Neural cell (in vitro differentiated cells): ENCODE measurements around the gene FAM151B. TPM values are rescaled to one million over a fixed set of nuclear protein-coding genes. Genes with fewer than 3 reads are reported as not detected.

Experiments used
- H2AFZ ChIP-seq: fragments of 200-600, 300-800 bp; sonication (generic), shearing (Covaris generic); 2 replicates; pipeline ENCODE4 v1.6.0; 2014; ENCODE audit warnings: low read depth, mild to moderate bottlenecking, antibody characterized with exemption, low read length, moderate library complexity
- H3F3A ChIP-seq: fragments of 200-600 bp; shearing (Covaris generic); 2 replicates; pipeline ENCODE4 v1.6.1; 2016; ENCODE audit warnings: mild to moderate bottlenecking, moderate library complexity, mixed read lengths, antibody characterized with exemption, low read length; ENCODE audit not compliant: insufficient read depth, poor library complexity, severe bottlenecking
- H3K27ac ChIP-seq: fragments of 200-600, 300-800 bp; sonication (generic), shearing (Covaris generic); 2 replicates; pipeline ENCODE4 v1.5.1; 2014; ENCODE audit warnings: mild to moderate bottlenecking, low read length, moderate library complexity
- H3K27me3 ChIP-seq: fragments of 300-800, 200-600 bp; sonication (generic), shearing (Covaris generic); 2 replicates; pipeline ENCODE4 v1.6.0; 2014; ENCODE audit warnings: mild to moderate bottlenecking, low read depth, low read length, moderate library complexity; ENCODE audit not compliant: insufficient read depth
- H3K36me3 ChIP-seq: fragments of 300-800, 200-600 bp; sonication (generic), shearing (Covaris generic); 2 replicates; pipeline ENCODE4 v1.5.1; 2014; ENCODE audit warnings: mild to moderate bottlenecking, antibody characterized with exemption, low read length, moderate library complexity; ENCODE audit not compliant: insufficient read depth
- H3K4me2 ChIP-seq: fragments of 300-800, 200-600 bp; sonication (generic), shearing (Covaris generic); 2 replicates; pipeline ENCODE4 v1.6.0; 2014; ENCODE audit warnings: mild to moderate bottlenecking, low read length
- H3K4me3 ChIP-seq: fragments of 300-800, 200-600 bp; sonication (generic), shearing (Covaris generic); 2 replicates; pipeline ENCODE4 v1.5.1; 2014; ENCODE audit warnings: mild to moderate bottlenecking, low read length, moderate library complexity
- H3K79me2 ChIP-seq: fragments of 200-600 bp; shearing (Covaris generic); replicated peaks from 2 replicates; pipeline ENCODE4 v1.6.0; 2014; ENCODE audit warnings: mild to moderate bottlenecking, low read length, moderate library complexity; ENCODE audit not compliant: insufficient read depth
- H3K9ac ChIP-seq: fragments of 300-800, 200-600 bp; sonication (generic), shearing (Covaris generic); 2 replicates; pipeline ENCODE4 v1.6.1; 2016; ENCODE audit warnings: mild to moderate bottlenecking, low read length, mixed read lengths
- H3K9me2 ChIP-seq: fragments of 200-600 bp; shearing (Covaris generic); 2 replicates; pipeline ENCODE4 v1.6.1; 2016; ENCODE audit warnings: mild to moderate bottlenecking, low read length, mixed read lengths; ENCODE audit not compliant: insufficient read depth
- H3K9me3 ChIP-seq: fragments of 200-600, 300-800 bp; sonication (generic), shearing (Covaris generic); 2 replicates; pipeline ENCODE4 v1.6.1; 2016; ENCODE audit warnings: mild to moderate bottlenecking, mixed run types, low read length, moderate library complexity, mixed read lengths
- H4K20me1 ChIP-seq: fragments of 200-600 bp; shearing (Covaris generic); 2 replicates; pipeline ENCODE4 v1.6.1; 2016; ENCODE audit warnings: mild to moderate bottlenecking, mixed run types; ENCODE audit not compliant: insufficient read depth
- EP300 ChIP-seq: fragments of 450-650 bp; conservative IDR thresholded peaks from 2 replicates; pipeline ENCODE4 v1.6.1; 2014; ENCODE audit warnings: antibody characterized with exemption, mild to moderate bottlenecking, moderate library complexity; ENCODE audit not compliant: poor library complexity, severe bottlenecking
- EZH2 ChIP-seq: fragments of 200-600, 300-800 bp; shearing (Covaris generic), sonication (generic); IDR thresholded peaks from 2 replicates; pipeline ENCODE4 v1.6.1; 2014; ENCODE audit warnings: antibody characterized with exemption, low read length, borderline replicate concordance, mild to moderate bottlenecking; ENCODE audit not compliant: insufficient read depth, poor library complexity, severe bottlenecking
- MXI1 ChIP-seq: fragments of 450-650 bp; conservative IDR thresholded peaks from 2 replicates; pipeline ENCODE4 v1.6.1; 2014; ENCODE audit warnings: antibody characterized with exemption, mild to moderate bottlenecking; ENCODE audit not compliant: poor library complexity, severe bottlenecking
- POLR2AphosphoS5 ChIP-seq: IDR thresholded peaks from 2 replicates; pipeline ENCODE4 v1.6.1; 2012
- RAD21 ChIP-seq: fragments of 450-650 bp; conservative IDR thresholded peaks from 2 replicates; pipeline ENCODE4 v1.6.1; 2014; ENCODE audit warnings: antibody characterized with exemption, mild to moderate bottlenecking, moderate library complexity
- SMC3 ChIP-seq: fragments of 450-650 bp; conservative IDR thresholded peaks from 2 replicates; pipeline ENCODE4 v1.6.1; 2014; ENCODE audit warnings: antibody characterized with exemption, mild to moderate bottlenecking, moderate library complexity; ENCODE audit not compliant: poor library complexity
- TAF1 ChIP-seq: IDR thresholded peaks from 2 replicates; pipeline ENCODE4 v1.6.1; 2012; ENCODE audit warnings: low read depth
- polyA plus RNA-seq: library from polyadenylated mRNA; depleted of rRNA; stranded (reverse); fragments of >200 nt; gene quantifications from 2 replicates; pipeline ENCODE4 v1.2.3, GENCODE V29; 2014
- TF ChIP-seq, protein P1 (sequence below): IDR thresholded peaks from 2 replicates; pipeline ENCODE4 v1.6.1; 2012; ENCODE audit warnings: borderline replicate concordance
- TF ChIP-seq, protein P2 (sequence below): fragments of 450-650 bp; IDR thresholded peaks from 2 replicates; pipeline ENCODE4 v1.5.1; 2014; ENCODE audit warnings: antibody characterized with exemption, mild to moderate bottlenecking, moderate library complexity; ENCODE audit not compliant: poor library complexity, severe bottlenecking

FAM151B gene
- polyA plus RNA-seq, 1 donor from 2014 or later, result 3.3 TPM

DNA sequence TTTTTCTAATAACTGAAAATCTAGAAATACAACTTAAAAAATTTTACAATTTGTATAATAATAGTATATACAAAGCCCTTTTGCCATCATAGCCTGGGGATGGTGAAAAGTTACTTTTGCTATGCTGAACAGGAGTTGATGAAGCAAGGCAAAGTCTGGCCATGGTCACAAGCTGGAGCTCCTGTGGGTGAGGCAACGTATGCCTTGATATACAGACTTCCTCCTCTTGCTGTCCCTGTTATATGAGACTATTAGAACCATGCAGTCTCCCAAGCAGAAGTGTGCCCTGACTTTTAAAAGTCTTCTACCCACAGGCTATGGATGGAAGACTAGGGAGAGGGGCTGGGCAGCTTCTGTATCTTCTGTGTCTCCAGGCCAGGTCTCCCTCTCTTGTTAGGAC, 15.7 kb downstream of the FAM151B start:
- Histone ChIP-seq H2AFZ (no peak overlapping the region), H4K20me1 (no peaks in the 10 kb centered on the region), H3K27ac (no peak overlapping the region), H3K4me2 (no peak overlapping the region), H3K9me2 (no peaks in the 10 kb centered on the region), H3K36me3 (no peaks in the 10 kb centered on the region), H3K4me3 (no peak overlapping the region), H3K79me2 (no peaks in the 10 kb centered on the region), H3K9ac (no peak overlapping the region), H3F3A (no peaks in the 10 kb centered on the region), H3K27me3 (no peaks in the 10 kb centered on the region), H3K9me3 (no peaks in the 10 kb centered on the region)
- TF ChIP-seq SMC3 (no peak), MXI1 (no peak), RAD21 (no peak), EZH2 (no peak), TAF1 (no peak)

DNA sequence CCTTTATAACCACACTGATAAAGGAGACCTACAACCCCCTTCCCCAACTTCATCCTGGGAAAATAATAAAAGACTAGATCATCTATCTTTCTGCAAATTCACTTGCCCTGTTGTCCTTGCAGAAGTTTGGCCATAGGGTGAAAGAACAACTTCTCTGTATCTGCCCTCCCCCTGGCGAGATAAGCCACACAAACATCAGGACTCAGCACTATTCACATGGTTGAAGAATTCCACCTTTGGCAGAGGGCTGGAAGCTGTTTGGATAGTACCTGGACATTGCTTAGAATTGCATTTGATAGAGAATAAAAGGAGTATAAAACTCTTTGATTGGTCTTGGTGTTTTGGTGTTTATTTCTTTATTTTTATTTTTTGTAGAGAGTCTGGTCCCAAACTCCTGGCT, 16.9 kb downstream of the FAM151B start:
- TF ChIP-seq RAD21 (no peak), POLR2AphosphoS5 (no peak), EZH2 (no peak), SMC3 (no peak), MXI1 (no peak), TAF1 (no peak), EP300 (no peak)
- TF ChIP-seq, protein P1, sequence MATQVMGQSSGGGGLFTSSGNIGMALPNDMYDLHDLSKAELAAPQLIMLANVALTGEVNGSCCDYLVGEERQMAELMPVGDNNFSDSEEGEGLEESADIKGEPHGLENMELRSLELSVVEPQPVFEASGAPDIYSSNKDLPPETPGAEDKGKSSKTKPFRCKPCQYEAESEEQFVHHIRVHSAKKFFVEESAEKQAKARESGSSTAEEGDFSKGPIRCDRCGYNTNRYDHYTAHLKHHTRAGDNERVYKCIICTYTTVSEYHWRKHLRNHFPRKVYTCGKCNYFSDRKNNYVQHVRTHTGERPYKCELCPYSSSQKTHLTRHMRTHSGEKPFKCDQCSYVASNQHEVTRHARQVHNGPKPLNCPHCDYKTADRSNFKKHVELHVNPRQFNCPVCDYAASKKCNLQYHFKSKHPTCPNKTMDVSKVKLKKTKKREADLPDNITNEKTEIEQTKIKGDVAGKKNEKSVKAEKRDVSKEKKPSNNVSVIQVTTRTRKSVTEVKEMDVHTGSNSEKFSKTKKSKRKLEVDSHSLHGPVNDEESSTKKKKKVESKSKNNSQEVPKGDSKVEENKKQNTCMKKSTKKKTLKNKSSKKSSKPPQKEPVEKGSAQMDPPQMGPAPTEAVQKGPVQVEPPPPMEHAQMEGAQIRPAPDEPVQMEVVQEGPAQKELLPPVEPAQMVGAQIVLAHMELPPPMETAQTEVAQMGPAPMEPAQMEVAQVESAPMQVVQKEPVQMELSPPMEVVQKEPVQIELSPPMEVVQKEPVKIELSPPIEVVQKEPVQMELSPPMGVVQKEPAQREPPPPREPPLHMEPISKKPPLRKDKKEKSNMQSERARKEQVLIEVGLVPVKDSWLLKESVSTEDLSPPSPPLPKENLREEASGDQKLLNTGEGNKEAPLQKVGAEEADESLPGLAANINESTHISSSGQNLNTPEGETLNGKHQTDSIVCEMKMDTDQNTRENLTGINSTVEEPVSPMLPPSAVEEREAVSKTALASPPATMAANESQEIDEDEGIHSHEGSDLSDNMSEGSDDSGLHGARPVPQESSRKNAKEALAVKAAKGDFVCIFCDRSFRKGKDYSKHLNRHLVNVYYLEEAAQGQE, result no peak
- TF ChIP-seq, protein P2, sequence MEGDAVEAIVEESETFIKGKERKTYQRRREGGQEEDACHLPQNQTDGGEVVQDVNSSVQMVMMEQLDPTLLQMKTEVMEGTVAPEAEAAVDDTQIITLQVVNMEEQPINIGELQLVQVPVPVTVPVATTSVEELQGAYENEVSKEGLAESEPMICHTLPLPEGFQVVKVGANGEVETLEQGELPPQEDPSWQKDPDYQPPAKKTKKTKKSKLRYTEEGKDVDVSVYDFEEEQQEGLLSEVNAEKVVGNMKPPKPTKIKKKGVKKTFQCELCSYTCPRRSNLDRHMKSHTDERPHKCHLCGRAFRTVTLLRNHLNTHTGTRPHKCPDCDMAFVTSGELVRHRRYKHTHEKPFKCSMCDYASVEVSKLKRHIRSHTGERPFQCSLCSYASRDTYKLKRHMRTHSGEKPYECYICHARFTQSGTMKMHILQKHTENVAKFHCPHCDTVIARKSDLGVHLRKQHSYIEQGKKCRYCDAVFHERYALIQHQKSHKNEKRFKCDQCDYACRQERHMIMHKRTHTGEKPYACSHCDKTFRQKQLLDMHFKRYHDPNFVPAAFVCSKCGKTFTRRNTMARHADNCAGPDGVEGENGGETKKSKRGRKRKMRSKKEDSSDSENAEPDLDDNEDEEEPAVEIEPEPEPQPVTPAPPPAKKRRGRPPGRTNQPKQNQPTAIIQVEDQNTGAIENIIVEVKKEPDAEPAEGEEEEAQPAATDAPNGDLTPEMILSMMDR, result no peak
- H3K4me3 ChIP-seq, result no peak overlapping the region
- no peaks in the 10 kb centered on the region for H3K36me3 ChIP-seq
- H4K20me1 ChIP-seq, result no peaks in the 10 kb centered on the region
- no peaks in the 10 kb centered on the region for H3K27me3 ChIP-seq
- H3K9me3 ChIP-seq, result no peaks in the 10 kb centered on the region
- H3K9me2 ChIP-seq, result no peaks in the 10 kb centered on the region
- H3K4me2 ChIP-seq, result no peak overlapping the region
- H2AFZ ChIP-seq, result no peak overlapping the region
- H3K9ac ChIP-seq, result no peak overlapping the region
- H3K27ac ChIP-seq, result no peak overlapping the region
- no peaks in the 10 kb centered on the region for H3K79me2 ChIP-seq
- H3F3A ChIP-seq, result no peaks in the 10 kb centered on the region

DNA sequence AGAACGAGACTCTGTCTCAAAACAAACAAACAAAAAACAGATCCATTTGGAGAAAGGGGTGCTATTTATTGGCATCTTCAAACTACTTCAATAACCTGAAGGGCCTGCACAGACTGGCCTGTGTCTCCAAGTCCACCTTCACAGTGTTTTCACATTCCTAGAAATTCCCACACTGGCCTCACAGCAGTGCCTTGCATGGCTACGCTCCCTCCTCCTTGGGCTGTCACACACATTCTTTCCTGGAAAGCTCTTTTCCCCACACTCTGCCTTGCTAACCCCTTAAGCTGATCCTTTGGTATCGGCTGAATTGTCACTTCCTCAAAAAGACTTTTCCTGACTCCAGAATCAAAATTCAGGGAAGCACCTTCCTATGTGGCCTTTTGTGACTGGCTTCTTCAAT, 19.8 kb downstream of the FAM151B start:
- no peak overlapping the region for H2AFZ ChIP-seq
- no peaks in the 10 kb centered on the region for H3K9me3 ChIP-seq
- no peaks in the 10 kb centered on the region for H3K9me2 ChIP-seq
- no peaks in the 10 kb centered on the region for H4K20me1 ChIP-seq
- H3K79me2 ChIP-seq, result no peaks in the 10 kb centered on the region
- no peak overlapping the region for H3K9ac ChIP-seq
- H3K27ac ChIP-seq, result no peak overlapping the region
- H3K27me3 ChIP-seq, result no peaks in the 10 kb centered on the region
- TF ChIP-seq, protein P2, result no peak
- no peak for TF ChIP-seq MXI1
- H3F3A ChIP-seq, result no peaks in the 10 kb centered on the region
- no peak overlapping the region for H3K4me3 ChIP-seq
- no peaks in the 10 kb centered on the region for H3K36me3 ChIP-seq
- no peak overlapping the region for H3K4me2 ChIP-seq
